ENCODE measurements around the gene SLC25A44.
"Not testable (repeated sequence)": the region's sequence is repeated elsewhere in the genome, so short reads cannot be mapped to it uniquely, and the experiment has no call there.

The SLC25A44 gene

DNA sequence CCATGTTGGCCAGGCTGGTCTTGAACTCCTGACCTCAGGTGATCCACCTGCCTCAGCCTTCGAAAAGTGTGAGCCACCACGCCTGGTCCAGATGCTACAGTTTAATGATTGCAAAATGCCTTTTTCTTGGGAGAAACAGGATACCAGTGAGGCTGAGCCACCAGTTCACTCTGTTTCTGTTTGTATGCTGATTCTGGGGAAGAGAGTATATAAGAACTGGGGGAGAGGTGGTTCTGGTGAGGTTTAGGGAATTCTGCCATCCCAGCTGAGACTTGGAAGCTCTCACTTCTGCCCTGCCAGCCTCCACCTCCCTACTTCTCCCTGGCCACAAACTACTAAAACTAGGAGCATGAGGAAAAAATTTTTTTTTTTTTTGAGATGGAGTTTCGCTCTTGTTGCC is 10.8 kb downstream of the SLC25A44 start:
- no peak for DNase-seq (ENCODE audit: low read depth in 2 of 2)

DNA sequence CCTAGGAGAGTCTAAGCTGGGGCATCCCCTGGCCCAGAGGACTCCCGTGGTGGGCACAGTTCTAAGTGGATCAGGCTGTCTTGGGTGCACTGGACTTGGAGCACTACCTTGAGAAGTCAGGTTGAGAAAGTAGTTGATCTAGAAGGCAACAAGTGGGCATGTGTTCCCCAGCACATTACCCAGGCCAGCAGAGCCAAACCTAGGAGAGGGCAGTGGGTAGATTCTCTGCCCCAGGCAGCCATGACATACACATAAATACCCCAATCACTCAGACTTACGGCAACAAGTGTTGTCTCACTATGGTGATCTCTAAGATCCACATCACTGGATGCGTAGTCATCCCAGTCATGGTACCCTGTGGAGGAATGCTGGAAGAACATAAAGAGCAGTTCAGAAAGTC is 17.3 kb downstream of the SLC25A44 start:
- DNase-seq (ENCODE audit: low read depth in 2 of 2): no peak

DNA sequence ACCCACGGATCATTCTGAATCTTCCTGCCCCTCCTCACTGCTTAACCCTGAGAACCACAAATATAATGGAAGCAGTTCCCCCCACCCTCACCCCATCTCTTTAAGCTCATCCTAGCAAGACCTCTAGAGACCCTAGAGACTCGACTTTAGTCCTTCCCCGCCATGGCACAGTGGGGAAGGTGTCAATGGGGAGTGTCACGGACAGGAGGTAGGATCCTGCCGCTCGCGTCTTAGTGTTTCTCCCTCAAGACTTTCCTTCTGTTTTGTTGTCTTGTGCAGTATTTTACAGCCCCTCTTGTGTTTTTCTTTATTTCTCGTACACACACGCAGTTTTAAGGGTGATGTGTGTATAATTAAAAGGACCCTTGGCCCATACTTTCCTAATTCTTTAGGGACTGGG is 18.2 kb downstream of the SLC25A44 start:
- no peak for DNase-seq (ENCODE audit: low read depth in 2 of 2)

DNA sequence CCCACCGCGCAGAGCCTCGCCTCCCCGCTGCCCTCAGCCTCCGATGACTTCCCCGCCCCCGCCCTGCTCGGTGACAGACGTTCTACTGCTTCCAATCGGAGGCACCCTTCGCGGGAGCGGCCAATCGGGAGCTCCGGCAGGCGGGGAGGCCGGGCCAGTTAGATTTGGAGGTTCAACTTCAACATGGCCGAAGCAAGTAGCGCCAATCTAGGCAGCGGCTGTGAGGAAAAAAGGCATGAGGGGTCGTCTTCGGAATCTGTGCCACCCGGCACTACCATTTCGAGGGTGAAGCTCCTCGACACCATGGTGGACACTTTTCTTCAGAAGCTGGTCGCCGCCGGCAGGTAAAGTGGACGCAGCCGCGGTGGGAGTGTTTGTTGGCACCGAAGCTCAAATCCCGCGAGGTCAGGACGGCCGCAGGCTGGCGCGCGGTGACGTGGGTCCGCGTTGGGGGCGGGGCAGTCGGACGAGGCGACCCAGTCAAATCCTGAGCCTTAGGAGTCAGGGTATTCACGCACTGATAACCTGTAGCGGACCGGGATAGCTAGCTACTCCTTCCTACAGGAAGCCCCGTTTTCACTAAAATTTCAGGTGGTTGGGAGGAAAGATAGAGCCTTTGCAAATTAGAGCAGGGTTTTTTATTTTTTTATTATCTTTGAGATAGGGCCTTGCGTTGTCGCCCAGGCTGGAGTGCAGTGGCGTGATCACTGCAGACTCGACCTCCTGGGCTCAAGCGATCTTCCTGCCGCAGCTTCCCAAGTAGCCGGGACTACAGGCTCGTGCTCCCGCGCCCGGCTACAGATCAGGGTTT is 19.1 kb downstream of the SLC25A44 start, which contains the start of gene PMF1:
PMF1 (plus strand) TSS at position 175 of the 811 bp plus-strand sequence; CDS start at position 184, 9 bp downstream.
- peak; percentile 95 to 97 for DNase-seq (ENCODE audit: low read depth in 2 of 2)

DNA sequence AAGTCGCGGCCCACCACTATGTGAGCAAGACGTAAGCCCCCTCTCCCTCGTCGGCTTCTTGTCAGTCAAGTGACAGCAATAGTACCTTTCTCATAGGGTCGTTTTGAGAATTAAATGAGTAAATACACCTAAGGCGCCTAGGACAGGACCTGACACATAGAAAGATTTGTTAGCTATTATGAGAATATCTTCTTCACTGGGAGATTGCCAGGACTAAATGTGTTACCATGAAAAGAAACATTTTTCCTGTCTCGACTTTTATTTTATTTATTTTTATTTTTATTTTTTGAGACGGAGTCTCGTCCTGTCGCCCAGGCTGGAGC is 19.7 kb downstream of the SLC25A44 start:
- DNase-seq (ENCODE audit: low read depth in 2 of 2): no peak

- DNase-seq (ENCODE audit: low read depth in 2 of 2): no peak
Measured at GRCh38 chr1:156214024-156214748, 20.3 kb downstream of the SLC25A44 start.

DNA sequence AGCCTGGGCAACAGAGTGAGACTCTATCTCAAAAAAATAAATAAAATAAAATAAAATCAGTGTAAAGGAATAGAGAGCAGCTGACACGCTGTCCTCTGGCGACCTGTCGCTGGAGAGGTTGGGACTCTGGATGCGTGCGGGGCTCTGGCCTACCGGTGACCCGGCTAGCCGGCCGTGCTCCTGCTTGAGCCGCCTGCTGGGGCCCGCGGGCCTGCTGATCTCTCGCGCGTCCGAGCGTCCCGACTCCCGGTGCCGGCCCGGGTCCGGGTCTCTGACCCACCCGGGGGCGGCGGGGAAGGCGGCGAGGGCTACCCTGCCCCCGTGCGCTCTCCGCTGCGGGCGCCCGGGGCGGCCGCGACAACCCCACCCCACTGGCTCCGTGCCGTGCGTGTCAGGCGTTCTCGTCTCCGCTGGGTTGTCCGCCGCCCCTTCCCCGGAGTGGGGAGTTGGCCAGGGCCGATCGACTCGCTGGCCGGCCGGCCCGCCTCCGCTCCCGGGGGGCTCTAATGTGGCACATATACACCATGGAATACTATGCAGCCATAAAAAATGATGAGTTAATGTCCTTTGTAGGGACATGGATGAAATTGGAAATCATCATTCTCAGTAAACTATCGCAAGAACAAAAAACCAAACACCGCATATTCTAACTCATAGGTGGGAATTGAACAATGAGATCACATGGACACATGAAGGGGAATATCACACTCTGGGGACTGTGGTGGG is 22.6 kb downstream of the SLC25A44 start:
- DNase-seq (ENCODE audit: low read depth in 2 of 2): not testable (repeated sequence)

DNA sequence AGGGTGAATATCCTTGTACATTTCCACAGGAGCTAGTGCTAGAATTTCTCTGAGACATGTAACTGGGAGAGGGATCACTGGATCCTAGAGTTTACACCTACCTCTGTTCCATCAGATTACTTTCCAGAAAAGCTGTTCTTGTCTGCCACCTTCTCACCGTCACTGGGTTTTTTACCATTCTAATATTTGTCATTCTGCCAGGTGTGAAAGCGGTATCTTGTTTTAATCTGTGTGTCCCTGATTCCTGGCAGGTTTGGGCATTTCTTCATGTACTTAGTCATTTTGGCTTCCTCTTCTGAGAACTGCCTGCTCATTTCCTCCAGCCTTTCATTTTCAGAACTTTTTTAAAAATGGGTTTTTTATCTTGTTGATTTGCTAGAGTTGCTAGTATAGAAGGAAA is 24.0 kb downstream of the SLC25A44 start:
- DNase-seq (ENCODE audit: low read depth in 2 of 2): no peak

DNA sequence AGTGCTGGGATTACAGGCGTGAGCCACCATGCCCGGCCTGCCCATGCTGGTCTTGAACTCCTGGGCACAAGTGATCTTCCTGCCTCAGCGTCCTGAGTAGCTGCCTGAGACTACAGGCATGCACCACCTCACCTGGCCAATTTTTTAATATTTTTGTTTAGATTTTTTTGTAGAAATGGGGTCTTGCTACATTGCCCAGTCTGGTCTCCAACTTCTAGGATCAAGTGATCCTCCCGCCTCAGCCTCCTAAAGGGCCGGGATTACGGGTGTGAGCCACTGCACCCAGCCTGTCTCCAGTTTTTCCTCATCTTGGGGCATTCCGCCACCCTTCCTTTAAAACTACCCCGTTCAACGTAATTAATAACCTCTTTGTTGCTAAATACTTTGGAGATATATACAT is 26.3 kb downstream of the SLC25A44 start:
- no peak for DNase-seq (ENCODE audit: low read depth in 2 of 2)

GRCh38 chr1:156221986-156222692 is 28.2 kb downstream of the SLC25A44 start:
- DNase-seq (ENCODE audit: low read depth in 2 of 2): no peak

- DNase-seq (ENCODE audit: low read depth in 2 of 2): no peak
Measured at GRCh38 chr1:156225677-156226014, 31.7 kb downstream of the SLC25A44 start.

DNA sequence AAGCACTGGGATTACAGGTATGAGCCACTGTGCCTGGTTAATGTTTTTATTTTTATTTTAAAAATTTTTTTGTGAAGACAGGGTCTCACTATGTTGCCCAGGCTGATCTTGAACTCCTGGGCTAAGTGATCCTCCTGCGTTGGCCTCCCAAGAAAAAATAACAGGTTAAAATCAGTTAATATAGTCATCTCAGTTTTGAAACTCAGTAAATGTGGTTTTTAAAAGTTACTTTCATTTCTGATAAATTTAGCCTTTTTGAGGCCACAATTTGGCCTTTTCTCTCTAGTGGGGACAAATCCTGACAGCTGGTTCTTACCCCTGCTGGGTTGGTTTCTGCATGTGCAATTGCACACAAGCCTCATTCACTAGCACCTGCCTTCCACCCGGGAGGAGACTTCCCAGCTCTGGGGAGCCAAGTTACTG is 32.2 kb downstream of the SLC25A44 start:
- DNase-seq (ENCODE audit: low read depth in 2 of 2): no peak

DNA sequence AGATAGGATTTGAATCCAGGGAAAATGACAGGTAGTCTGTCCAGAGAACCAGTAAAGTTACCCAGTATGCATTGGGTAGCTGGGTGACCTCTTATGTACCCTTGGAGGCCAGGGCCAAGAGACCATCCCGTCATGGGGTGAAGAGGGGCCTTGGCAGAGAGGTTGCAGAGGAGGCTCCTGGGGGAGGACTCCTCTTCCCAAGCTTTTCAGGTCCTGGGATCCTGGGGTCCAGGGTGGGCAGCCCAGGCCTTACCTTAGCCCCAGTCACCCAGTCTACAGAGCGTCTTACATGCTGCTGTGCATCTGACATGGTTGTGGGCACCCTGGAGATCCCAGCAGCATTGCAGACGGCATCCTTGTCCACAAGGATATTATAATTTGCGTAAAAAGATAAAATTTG is 32.9 kb downstream of the SLC25A44 start:
- no peak for DNase-seq (ENCODE audit: low read depth in 2 of 2)

GRCh38 chr1:156228501-156228900 is 34.6 kb downstream of the SLC25A44 start:
- DNase-seq (ENCODE audit: low read depth in 2 of 2): no peak

- no peak for DNase-seq (ENCODE audit: low read depth in 2 of 2)
Measured at GRCh38 chr1:156229809-156230472, 36.0 kb downstream of the SLC25A44 start.

- DNase-seq (ENCODE audit: low read depth in 2 of 2): no peak
Measured at GRCh38 chr1:156230473-156230837, 36.6 kb downstream of the SLC25A44 start.

- no peak for DNase-seq (ENCODE audit: low read depth in 2 of 2)
Measured at GRCh38 chr1:156232201-156232894, 38.4 kb downstream of the SLC25A44 start.

DNA sequence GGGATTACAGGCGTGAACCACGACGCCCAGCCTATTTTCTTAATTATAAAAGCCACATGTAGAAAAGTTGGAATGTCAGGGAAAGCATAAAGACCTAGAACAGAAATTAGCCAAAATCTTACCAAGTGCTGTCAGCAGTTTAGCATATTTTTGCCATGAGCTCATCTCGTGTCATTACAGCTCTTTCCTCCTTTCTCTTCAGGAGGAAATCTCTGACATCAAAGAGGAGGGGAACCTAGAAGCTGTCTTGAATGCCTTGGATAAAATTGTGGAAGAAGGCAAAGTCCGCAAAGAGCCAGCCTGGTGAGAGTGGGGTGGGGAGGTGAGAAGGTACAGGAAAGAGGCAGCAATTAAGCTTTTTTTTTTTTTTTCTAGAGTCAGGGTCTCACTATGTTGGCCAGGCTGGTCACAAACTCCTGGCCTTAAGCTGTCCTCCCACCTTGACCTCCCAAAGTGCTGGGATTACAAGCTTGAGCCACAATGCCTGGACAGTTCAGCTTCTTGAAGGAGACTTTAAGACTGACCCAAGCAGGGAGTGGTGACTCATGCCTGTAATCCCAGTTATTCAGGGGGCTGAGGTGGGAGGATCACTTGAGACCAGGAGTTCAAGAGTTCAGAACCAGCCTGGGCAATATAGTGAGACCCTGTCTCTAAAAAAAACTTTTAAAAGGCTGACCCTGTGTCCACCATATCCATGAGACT is 39.7 kb downstream of the SLC25A44 start:
- DNase-seq (ENCODE audit: low read depth in 2 of 2): no peak

- no peak for DNase-seq (ENCODE audit: low read depth in 2 of 2)
Measured at GRCh38 chr1:156236164-156236563, 42.3 kb downstream of the SLC25A44 start.

GRCh38 chr1:156238248-156238647 is 44.3 kb downstream of the SLC25A44 start:
- DNase-seq (ENCODE audit: low read depth in 2 of 2): no peak

Measured in stimulated activated CD4-positive, alpha-beta T cell treated with anti-CD3 and anti-CD28 coated beads, Interleukin-4, amount 100 ng/mL, for 48 hours (primary cell).